Measurements from ENCODE around the gene MUC4.

DNA sequence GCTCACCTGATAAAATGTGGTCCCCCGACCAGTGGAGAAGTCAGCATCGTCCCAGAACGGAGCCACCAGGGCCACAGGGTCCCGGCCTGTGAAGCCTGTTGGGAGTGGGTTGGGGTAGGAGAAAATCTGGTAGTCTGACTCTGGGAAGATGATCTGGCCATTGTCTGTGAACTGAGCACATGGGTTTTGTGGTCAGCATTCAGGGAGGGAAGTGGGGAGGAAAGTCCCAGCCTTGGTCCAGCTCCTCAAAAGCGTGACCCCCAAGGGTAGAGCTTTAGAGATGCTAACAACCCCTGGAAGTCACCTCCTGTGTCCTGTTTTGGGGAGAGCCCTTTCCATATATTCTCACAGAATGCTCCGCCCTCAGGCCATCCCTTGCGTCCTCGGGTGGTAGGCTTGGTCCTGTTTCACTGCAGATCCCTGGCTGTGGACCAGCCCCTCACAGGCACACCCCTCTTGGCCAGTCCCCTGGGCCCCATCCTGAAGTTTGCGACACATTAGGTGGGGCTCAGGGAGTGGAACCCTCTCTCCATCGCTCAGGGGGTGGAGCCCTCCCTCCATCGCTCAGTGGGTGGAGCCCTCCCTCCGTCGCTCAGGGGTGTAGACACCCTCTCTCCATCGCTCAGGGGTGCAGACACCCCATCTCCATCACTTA, 40.0 kb downstream of the MUC4 start:
- no peak for TF ChIP-seq EZH2 (IDR thresholded peaks at IDR 0.05; ENCODE audit: borderline replicate concordance, low read length)
- TF ChIP-seq CTCF (IDR thresholded peaks at IDR 0.05; ENCODE audit: low read length) = no peak

Data from OCI-LY1 (cell line).